Muscle of leg (tissue), 11 donors: ENCODE measurements around the gene PRKCE. TPM values are rescaled to one million over a fixed set of nuclear protein-coding genes. Genes with fewer than 3 reads are reported as not detected.

Experiments
- DNase-seq: peaks from one replicate; pipeline ENCODE4 v3.0.0; 2013
- H3K27ac ChIP-seq: one replicate; pipeline ENCODE4 v1.5.1; 2013; ENCODE audit warnings: mild to moderate bottlenecking, low read length, control low read depth
- H3K27me3 ChIP-seq: one replicate; pipeline ENCODE4 v1.6.1; 2013; ENCODE audit warnings: low read length; ENCODE audit not compliant: control insufficient read depth, insufficient read depth
- H3K36me3 ChIP-seq: one replicate; pipeline ENCODE4 v1.6.1; 2013; ENCODE audit warnings: low read length; ENCODE audit not compliant: control insufficient read depth, insufficient read depth
- H3K4me1 ChIP-seq: one replicate; pipeline ENCODE4 v1.6.1; 2013; ENCODE audit warnings: low read length; ENCODE audit not compliant: control insufficient read depth, insufficient read depth
- H3K4me3 ChIP-seq: one replicate; pipeline ENCODE4 v1.5.1; 2013; ENCODE audit warnings: low read length, control low read depth
- H3K9me3 ChIP-seq: replicated peaks from 2 replicates; pipeline ENCODE4 v1.6.1; 2013; ENCODE audit warnings: low read depth, low read length; ENCODE audit not compliant: control insufficient read depth
- WGBS: methylation state at CpG from one replicate; pipeline ENCODE4 v1.1.5; 2013; ENCODE audit warnings: missing lambda C conversion rate; ENCODE audit not compliant: insufficient coverage; 5-methylcytosine and 5-hydroxymethylcytosine counted together
- polyA plus RNA-seq, 8 donors: library from polyadenylated mRNA; unstranded; fragments of 120-200 nt; gene quantifications; one replicate each; pipeline versions ENCODE4 v1.2.1 to v1.2.3, GENCODE V29; 2013; ENCODE audit warnings: inconsistent platforms in 1 of 8, low replicate concordance in 1 of 8; ENCODE audit not compliant: insufficient read length in 8 of 8, insufficient read depth in 1 of 8
- total RNA-seq: library from RNA; stranded (reverse); fragments of 120-200 nt; gene quantifications from one replicate; pipeline ENCODE4 v1.2.4, GENCODE V29; 2013

Gene PRKCE
- total and polyA plus RNA-seq, 9 donors, result 3.5 to 8.6 (median 6.3) TPM

DNA sequence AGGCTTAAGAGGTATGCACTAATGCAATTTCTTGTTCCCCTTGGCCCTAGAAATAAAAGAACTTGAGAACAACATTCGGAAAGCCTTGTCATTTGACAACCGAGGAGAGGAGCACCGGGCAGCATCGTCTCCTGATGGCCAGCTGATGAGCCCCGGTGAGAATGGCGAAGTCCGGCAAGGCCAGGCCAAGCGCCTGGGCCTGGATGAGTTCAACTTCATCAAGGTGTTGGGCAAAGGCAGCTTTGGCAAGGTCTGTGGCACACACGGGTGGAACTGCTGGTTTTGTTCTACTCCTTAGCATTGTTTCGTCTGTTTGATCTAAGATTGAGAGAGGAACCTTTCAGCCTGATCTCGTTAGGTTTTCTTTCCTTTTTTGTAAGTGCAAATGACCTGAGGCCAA, 355.9 kb downstream of the PRKCE start:
- H3K4me1 ChIP-seq, result no peaks in the 10 kb centered on the region
- H3K9me3 ChIP-seq, result no peaks in the 10 kb centered on the region
- WGBS, result 91% methylated on average over 10 of the region's 11 CpGs
- H3K27me3 ChIP-seq, result no peaks in the 10 kb centered on the region
- peaks cover 11% of the 10 kb centered on the region for H3K36me3 ChIP-seq
- no peak overlapping the region for H3K4me3 ChIP-seq
- no peak overlapping the region for H3K27ac ChIP-seq
- no peak for DNase-seq

DNA sequence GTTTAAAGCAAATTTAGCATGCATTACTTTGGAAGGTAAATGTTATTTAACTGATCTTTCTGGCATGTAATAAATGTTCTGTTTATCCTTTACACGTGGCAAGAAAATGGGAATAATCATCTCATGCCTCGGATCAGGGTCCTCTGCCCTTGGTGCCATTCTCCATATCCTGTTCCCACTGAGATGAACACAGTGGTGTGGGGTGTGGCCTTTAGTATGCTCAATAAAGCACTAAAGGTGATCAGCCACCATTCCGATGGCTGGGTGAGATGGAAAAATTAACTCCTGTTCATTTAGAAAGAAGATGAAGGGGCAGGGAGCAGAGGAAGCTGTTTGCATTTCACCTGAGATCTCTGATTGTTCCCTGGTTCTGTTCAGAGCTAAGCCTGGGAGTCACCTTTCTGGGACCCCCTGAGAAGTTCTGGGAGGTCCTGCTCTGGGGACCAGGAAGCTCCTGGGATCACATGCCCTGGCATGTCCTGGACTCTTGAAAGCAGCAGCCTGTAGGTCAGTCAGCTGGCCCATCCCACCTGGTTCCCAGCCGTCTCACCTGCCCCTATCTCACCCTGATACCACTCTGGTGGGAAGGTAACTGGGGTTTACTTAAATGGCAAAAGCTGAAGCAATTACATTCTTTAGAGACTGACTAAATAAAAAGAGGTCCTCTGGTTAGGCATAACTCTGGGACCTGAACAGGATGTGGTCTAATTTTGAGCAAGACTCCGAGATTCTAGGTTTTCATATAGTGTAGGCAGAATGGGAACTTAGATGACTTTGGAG, 356.8 kb downstream of the PRKCE start:
- Histone ChIP-seq H3K27ac (no peak overlapping the region), H3K9me3 (no peaks in the 10 kb centered on the region), H3K4me3 (no peak overlapping the region), H3K36me3 (peaks cover 13% of the 10 kb centered on the region), H3K27me3 (no peaks in the 10 kb centered on the region), H3K4me1 (no peaks in the 10 kb centered on the region)
- 86% methylated on average over 2 of the region's 5 CpGs for WGBS
- DNase-seq, result no peak

DNA sequence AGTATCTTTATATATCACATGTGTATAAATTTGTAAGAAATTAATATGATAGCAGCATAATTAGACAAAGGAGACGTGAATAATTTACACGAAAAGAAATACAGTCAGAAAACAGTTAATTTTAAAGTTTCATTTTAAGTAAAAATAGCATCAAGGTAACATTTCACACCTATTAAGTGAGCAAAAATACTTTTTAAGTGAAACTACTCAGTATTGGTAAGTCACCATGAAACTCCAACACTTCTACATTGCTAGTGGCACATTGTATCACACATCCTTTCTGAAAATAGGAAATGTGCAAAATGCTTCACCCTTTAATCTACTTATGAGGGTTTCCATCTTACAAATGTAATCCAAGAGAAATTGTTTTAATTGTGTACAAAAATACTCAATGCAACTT, 357.8 kb downstream of the PRKCE start:
- no peak for DNase-seq
- no peaks in the 10 kb centered on the region for H3K4me1 ChIP-seq
- no peak overlapping the region for H3K4me3 ChIP-seq
- H3K27ac ChIP-seq, result no peak overlapping the region
- H3K9me3 ChIP-seq, result no peaks in the 10 kb centered on the region
- no peaks in the 10 kb centered on the region for H3K27me3 ChIP-seq
- WGBS, result no CpG with 5 or more reads among the region's 2 CpGs
- peaks cover 13% of the 10 kb centered on the region for H3K36me3 ChIP-seq

DNA sequence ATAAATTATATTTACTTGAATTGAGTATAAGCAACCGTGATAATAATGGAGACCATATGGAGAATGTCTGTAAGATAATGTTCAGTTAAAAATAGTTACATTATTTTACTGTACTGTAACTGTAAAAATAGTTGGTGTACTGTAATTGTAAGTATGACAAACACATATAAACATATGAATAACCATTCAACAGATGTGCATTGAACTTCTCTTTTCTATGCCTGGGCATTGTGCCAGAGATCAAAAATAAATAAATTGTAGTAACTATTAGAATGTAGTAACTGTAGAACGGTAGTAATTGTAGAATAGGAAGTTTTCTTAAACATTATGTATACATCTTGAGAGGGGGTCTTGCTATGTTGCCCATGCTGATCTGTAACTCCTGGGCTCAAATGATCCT, 358.3 kb downstream of the PRKCE start:
- peak; percentile 55 for DNase-seq
- Histone ChIP-seq H3K9me3 (no peaks in the 10 kb centered on the region), H3K27ac (no peak overlapping the region), H3K4me1 (no peaks in the 10 kb centered on the region), H3K36me3 (peaks cover 13% of the 10 kb centered on the region), H3K27me3 (no peaks in the 10 kb centered on the region), H3K4me3 (no peak overlapping the region)
- no CpG with 5 or more reads among the region's 2 CpGs for WGBS

DNA sequence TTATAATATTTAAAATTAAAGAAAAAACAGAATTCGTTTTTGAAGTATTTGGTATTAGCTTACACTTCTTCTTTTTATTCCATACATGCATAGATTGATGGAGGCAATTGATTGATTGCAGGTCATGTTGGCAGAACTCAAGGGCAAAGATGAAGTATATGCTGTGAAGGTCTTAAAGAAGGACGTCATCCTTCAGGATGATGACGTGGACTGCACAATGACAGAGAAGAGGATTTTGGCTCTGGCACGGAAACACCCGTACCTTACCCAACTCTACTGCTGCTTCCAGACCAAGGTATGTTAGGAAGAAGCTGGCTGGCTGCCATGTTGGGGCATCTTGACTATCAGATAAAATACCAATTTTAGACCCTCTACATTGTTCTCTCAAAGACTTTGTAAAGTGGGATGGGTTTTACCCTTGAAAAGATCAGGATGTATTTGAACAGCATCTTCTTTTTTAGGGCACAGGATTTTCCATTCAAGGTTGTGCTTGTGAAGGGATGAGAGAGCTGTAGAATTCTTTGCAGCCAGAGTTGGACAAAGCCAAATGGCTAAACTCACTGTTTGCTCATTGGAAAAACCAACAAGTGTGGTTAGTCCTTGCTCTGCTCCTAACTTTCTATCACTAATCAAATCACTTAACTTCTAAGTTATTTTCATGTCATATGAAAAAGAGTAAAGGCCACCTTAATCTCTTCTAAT, 358.9 kb downstream of the PRKCE start:
- Histone ChIP-seq H3K27me3 (no peaks in the 10 kb centered on the region), H3K4me1 (peaks cover 4% of the 10 kb centered on the region), H3K4me3 (no peak overlapping the region), H3K9me3 (no peaks in the 10 kb centered on the region), H3K27ac (no peak overlapping the region), H3K36me3 (peaks cover 13% of the 10 kb centered on the region)
- WGBS, result 100% methylated on average over 1 of the region's 5 CpGs
- DNase-seq, result no peak

DNA sequence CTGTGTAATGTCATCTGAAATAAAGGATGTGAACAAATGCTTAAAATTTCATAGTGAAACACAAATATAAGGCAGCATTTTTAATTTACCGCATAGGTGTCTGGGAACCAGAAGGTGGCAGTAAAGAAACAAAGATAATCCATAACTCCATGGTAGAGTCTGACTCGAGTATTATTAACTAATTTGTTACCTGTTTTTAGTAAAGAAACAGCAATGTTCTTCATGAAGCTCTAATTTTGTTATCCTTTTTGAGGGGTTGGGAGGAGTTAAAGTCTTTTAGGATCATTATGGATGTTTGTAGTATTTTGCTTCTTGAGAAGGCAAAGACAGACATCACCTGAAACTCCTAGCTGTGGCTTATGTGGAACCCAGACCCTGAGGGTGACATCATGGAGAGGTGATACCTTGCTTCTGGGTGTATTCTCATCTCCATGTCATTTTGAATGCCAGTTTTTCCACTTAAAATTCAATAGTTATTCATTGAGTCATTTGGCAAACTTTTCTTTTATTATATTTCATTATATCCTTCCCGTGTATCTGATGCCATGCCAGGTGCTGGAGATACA, 359.5 kb downstream of the PRKCE start:
- no CpG with 5 or more reads among the region's 3 CpGs for WGBS
- H3K27ac ChIP-seq, result no peak overlapping the region

DNA sequence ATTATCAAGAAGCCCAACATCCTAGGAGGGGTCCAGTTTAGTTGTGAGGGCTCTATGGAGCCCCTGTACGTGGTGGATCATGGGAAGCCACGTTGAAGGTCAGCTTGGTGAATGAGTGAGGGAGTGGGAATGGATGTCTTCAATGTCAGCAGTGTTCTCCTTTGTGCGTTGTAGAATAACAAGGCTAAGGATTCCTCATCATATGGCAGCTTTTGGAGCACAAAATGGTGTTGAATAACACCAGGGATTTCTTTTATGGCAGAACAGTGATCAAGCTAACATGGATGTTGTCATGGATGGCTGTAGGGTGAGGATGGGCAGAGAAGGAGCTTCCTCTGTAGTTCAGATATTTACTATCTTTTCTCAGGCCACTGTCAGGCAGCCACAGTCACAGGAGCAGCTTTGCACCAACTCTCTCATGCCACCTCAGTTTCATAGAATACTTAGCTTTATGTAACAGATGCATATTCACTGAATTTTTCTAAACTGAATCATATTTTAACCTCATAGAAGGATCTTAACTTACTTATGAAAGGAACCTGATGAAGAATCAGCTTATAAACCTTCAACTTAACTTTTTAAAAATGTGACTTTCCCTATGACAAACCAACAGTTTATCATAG, 361.3 kb downstream of the PRKCE start:
- no peaks in the 10 kb centered on the region for H3K27me3 ChIP-seq
- H3K27ac ChIP-seq, result no peak overlapping the region
- H3K36me3 ChIP-seq, result peaks cover 7% of the 10 kb centered on the region
- 76% methylated on average over 2 of the region's 3 CpGs for WGBS
- H3K4me1 ChIP-seq, result peaks cover 7% of the 10 kb centered on the region
- no peaks in the 10 kb centered on the region for H3K9me3 ChIP-seq
- no peak for DNase-seq
- no peak overlapping the region for H3K4me3 ChIP-seq

More for the DNA sequence above, 359.5 kb downstream of the PRKCE start:
- Histone ChIP-seq H3K36me3 (peaks cover 13% of the 10 kb centered on the region), H3K9me3 (no peaks in the 10 kb centered on the region), H3K4me3 (no peak overlapping the region), H3K4me1 (peaks cover 7% of the 10 kb centered on the region), H3K27me3 (no peaks in the 10 kb centered on the region)
- DNase-seq, result peak; percentile 53

DNA sequence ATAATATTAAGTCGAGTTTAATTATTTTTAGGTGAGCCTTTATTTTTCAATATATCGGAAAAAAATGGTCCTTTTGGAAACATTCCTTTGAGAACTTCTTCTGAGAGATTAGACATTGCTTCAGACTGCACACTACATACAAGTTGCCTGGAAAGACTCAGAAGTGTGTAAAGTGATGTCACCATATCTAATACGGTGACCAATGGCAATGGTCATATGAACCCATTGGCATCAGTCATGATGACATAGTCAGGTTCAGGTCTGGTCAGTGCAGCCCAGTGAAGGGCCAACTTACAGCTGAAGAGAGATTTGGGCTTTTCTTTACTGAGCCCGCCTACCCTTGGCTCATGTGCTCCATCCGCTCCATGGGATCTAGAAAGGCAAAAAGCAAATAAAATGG, 362.3 kb downstream of the PRKCE start:
- no peaks in the 10 kb centered on the region for H3K27me3 ChIP-seq
- peaks cover 7% of the 10 kb centered on the region for H3K4me1 ChIP-seq
- no peak overlapping the region for H3K27ac ChIP-seq
- 97% methylated on average over 3 of the region's 5 CpGs for WGBS
- H3K9me3 ChIP-seq, result no peaks in the 10 kb centered on the region
- peaks cover 4% of the 10 kb centered on the region for H3K36me3 ChIP-seq
- no peak for DNase-seq
- no peak overlapping the region for H3K4me3 ChIP-seq

DNA sequence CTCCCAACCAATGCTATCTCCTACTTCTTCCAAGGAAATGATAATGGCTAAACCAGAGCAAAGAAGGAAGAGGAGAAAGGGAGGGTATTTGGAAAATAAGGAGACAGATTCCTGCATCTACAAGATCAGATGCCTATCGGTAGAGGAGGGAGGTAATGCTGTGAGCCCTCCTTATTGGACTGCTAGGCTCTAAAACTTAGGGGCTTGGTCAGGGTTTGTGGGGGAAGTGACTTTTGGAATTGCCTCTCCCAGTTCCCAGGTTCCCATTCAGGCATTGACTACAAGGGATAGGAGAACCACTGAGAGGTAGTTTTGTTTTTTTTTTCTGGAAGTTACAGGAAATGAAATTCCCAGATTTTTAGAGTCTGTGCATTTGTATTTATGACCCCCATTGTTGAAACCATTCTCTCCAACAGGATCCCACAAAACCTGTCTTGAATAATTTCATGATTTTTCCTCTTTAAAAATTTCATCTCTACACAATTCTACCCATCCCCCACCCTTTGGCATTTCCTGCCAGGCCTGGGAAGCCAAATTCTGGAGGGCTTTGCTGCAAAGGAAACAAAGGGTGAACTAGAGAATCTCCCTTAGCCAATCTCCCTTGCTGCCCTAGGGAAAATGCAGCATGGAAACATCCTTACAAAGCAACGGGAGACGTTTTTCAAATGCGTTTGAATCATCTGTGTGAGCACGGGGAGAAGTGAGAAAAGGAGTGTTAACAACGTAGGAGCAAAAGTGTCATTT, 363.6 kb downstream of the PRKCE start:
- Histone ChIP-seq H3K36me3 (peaks cover 4% of the 10 kb centered on the region), H3K27ac (peak overlapping the region; percentile 57), H3K27me3 (no peaks in the 10 kb centered on the region), H3K9me3 (no peaks in the 10 kb centered on the region), H3K4me3 (no peak overlapping the region), H3K4me1 (peaks cover 7% of the 10 kb centered on the region)
- DNase-seq, result no peak
- WGBS, result 83% methylated on average over 1 of the region's 6 CpGs
